Heart left ventricle (tissue), 13 donors: ENCODE measurements around the gene COMMD4.

Experiments used
- CTCF ChIP-seq, 12 donors: fragments of 200-600 bp; sonication (generic) in 4 of 12; IDR thresholded peaks; one replicate each; pipeline versions ENCODE4 v1.5.0 to v1.8.0; 2018 to 2022; ENCODE audit warnings: antibody characterized with exemption in 12 of 12, mild to moderate bottlenecking in 5 of 12
- POLR2A ChIP-seq, 2 donors: fragments of 450-650 bp; IDR thresholded peaks; one replicate each; pipeline ENCODE4 v1.6.1; 2017; ENCODE audit warnings: antibody characterized with exemption in 2 of 2, mild to moderate bottlenecking in 2 of 2, moderate library complexity in 2 of 2
- donor health status: ischemic (EF 13 %, LVEDD 7.1; RV severe dilation, severe dysfunction).
- donor health status: DM: no; HTN: yes; CAD: no.
- donor health status: DM: no; HTN: no; CAD: no.
- donor health status: ischemic (EF 25% LVEDD 6.9; RV normal size, moderate dysfunction).
- donor health status: ischemic (EF 25% LVEDD 5.7; RV mildly dilated, moderate dysfunction).
- donor health status: ischemic (EF 35%, LVEDD 5.7; RV mildly dilated, moderate dysfunction).
- donor health status: nonischemic (EF 11% LVEDD 7.7; RV severe dilation, severe dysfunction).
- donor health status: DM: yes; HTN: yes; CAD: no.
- donor health status: PGD.
- donor health status: ischemic (EF 29% LVEDD 5.4; RV normal size, mild dysfunction).
- donor health status: nonischemic (EF 23%, LVEDD 6.1; RV moderate dilation, normal function).

DNA sequence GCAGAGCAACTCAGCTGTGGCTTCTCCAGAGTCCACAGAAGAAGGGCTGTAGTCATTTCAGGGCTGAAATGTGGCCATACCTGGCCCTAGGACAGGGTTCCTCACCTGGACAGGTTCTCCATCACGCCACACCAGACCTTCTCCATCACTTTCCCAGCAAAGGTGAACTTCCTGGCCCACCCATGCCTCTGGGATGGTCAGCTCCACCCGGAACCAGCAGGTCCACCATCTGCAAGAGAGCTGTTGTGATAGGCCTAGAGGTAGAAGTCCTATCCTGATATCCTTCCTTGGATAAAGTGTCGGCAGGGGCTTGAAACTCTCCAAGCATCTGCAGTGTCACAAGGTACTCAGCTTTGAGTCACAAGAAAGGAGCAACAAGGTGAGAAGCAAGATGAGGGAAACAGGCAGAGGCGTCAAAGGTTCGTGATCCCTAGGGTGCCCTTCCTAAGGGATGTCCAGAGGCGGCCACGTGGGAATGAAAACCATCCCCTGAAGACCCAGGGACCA is 31.6 kb downstream of the COMMD4 start:
- no peak for TF ChIP-seq CTCF (IDR thresholded peaks at IDR 0.05)
- TF ChIP-seq POLR2A (IDR thresholded peaks at IDR 0.05), result no peak
